ENCODE measurements around the gene LSM4.

Gene LSM4

GRCh38 chr19:18300930-18301717 lies 21.8 kb downstream of the LSM4 start:
- Histone ChIP-seq H3K36me3 (ENCODE audit: insufficient read depth, low read length) (no peaks in the 10 kb centered on the region), H3K4me1 (ENCODE audit: insufficient read depth, low read length) (peaks cover 6% of the 10 kb centered on the region; the same call in 1 of the 2 replicates), H3K9ac (ENCODE audit: low read depth, low read length) (no peak overlapping the region), H3K9me3 (ENCODE audit: control insufficient read depth, insufficient read depth, low read length) (no peaks in the 10 kb centered on the region)

- no peak overlapping the region for H3K9ac ChIP-seq (ENCODE audit: low read depth, low read length)
- H3K36me3 ChIP-seq (ENCODE audit: insufficient read depth, low read length) = no peaks in the 10 kb centered on the region
- no peaks in the 10 kb centered on the region for H3K9me3 ChIP-seq (ENCODE audit: control insufficient read depth, insufficient read depth, low read length)
- H3K4me1 ChIP-seq (ENCODE audit: insufficient read depth, low read length) = no peaks in the 10 kb centered on the region; the same call in 1 of the 2 replicates
Observed at GRCh38 chr19:18299654-18300053, 23.2 kb downstream of the LSM4 start.

GRCh38 chr19:18298601-18299000 lies 24.3 kb downstream of the LSM4 start:
- Histone ChIP-seq H3K9ac (ENCODE audit: low read depth, low read length) (no peak overlapping the region), H3K36me3 (ENCODE audit: insufficient read depth, low read length) (no peaks in the 10 kb centered on the region), H3K4me1 (ENCODE audit: insufficient read depth, low read length) (peaks cover 5% of the 10 kb centered on the region), H3K9me3 (ENCODE audit: control insufficient read depth, insufficient read depth, low read length) (no peaks in the 10 kb centered on the region)

DNA sequence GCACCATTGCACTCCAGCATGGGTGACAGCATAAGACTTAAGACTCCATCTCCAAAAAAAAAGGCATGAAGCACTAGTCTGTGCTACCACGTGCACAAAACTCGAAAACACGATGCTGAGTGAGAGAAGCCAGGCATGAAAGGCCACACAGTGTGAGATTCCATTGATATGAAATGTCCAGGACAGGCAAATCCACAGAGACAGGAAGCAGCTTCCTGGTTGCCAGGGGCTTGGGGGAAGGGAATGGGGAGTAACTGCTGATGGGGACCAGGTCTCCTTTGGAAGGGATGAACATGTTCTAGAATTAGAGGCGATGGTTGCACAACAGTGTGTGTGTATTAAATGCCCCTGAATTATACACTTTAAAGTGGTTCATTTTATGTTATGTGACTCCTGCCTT lies 25.6 kb downstream of the LSM4 start:
- H3K36me3 ChIP-seq (ENCODE audit: insufficient read depth, low read length) = no peaks in the 10 kb centered on the region
- no peak overlapping the region for H3K9ac ChIP-seq (ENCODE audit: low read depth, low read length)
- no peaks in the 10 kb centered on the region for H3K9me3 ChIP-seq (ENCODE audit: control insufficient read depth, insufficient read depth, low read length)
- peaks cover 5% of the 10 kb centered on the region for H3K4me1 ChIP-seq (ENCODE audit: insufficient read depth, low read length)

DNA sequence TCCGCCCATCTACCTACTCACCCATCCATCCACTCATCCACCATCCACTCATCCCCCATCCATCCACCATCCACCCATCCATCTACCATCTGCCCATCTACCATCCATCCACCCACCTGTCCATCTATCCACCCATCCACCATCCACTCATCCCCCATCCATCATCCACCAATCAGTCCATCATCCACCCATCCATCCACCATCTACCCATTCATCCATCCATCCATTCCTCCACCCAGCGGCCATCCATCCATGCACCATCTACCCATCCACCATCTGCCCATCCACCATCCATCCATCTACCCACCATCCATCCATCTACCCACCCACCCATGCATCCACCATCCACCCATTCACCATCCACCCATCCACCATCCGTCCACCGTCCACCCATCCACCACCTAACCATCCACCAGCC lies 27.8 kb downstream of the LSM4 start:
- Histone ChIP-seq H3K4me1 (ENCODE audit: insufficient read depth, low read length) (peaks cover 8% of the 10 kb centered on the region), H3K9ac (ENCODE audit: low read depth, low read length) (no peak overlapping the region), H3K9me3 (ENCODE audit: control insufficient read depth, insufficient read depth, low read length) (no peaks in the 10 kb centered on the region), H3K36me3 (ENCODE audit: insufficient read depth, low read length) (no peaks in the 10 kb centered on the region)

GRCh38 chr19:18294467-18294864 lies 28.4 kb downstream of the LSM4 start:
- no peaks in the 10 kb centered on the region for H3K36me3 ChIP-seq (ENCODE audit: insufficient read depth, low read length)
- H3K9ac ChIP-seq (ENCODE audit: low read depth, low read length) = no peak overlapping the region
- no peaks in the 10 kb centered on the region for H3K9me3 ChIP-seq (ENCODE audit: control insufficient read depth, insufficient read depth, low read length)
- H3K4me1 ChIP-seq (ENCODE audit: insufficient read depth, low read length) = peaks cover 11% of the 10 kb centered on the region

DNA sequence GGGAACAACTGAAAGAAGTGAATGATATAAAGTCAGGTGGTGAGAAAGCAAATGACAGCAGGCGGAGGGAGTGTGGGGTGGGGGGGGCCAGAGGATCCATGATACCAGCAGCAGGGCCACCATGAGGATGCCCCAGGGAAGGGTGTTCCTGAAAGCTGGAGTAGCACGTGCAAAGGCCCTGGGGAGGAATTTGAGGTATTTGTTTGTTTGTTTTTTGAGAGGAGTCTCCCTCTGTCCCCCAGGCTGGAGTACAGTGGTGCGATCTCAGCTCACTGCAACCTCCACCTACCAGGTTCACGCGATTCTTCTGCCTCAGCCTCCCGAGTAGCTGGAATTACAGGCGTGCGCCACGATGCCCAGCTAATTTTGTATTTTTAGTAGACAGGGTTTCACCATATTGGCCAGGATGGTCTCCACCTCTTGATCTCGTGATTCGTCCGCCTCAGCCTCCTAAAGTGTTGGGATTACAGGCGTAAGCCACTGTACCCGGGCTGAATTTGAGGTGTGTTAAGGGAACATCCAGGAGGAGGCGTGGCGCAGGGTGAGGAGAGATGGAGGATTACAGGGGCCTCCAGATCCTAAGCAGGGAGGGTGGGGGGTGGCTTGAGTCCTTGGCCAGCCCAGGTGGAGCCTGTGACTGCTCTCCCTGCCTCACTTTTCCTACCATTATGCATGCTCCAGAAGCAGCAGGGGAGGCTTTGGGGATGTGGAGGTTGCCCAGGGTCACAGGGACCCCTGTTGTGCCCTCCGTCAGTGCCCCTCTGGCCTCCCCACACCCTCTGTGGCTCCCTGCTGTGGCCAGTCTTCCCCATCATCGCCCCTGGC lies 29.0 kb downstream of the LSM4 start:
- peak overlapping the region; percentile 60; the same call in 1 of the 2 replicates for H3K9ac ChIP-seq (ENCODE audit: low read depth, low read length)
- H3K36me3 ChIP-seq (ENCODE audit: insufficient read depth, low read length) = no peaks in the 10 kb centered on the region
- H3K4me1 ChIP-seq (ENCODE audit: insufficient read depth, low read length) = peaks cover 11% of the 10 kb centered on the region
- no peaks in the 10 kb centered on the region for H3K9me3 ChIP-seq (ENCODE audit: control insufficient read depth, insufficient read depth, low read length)

DNA sequence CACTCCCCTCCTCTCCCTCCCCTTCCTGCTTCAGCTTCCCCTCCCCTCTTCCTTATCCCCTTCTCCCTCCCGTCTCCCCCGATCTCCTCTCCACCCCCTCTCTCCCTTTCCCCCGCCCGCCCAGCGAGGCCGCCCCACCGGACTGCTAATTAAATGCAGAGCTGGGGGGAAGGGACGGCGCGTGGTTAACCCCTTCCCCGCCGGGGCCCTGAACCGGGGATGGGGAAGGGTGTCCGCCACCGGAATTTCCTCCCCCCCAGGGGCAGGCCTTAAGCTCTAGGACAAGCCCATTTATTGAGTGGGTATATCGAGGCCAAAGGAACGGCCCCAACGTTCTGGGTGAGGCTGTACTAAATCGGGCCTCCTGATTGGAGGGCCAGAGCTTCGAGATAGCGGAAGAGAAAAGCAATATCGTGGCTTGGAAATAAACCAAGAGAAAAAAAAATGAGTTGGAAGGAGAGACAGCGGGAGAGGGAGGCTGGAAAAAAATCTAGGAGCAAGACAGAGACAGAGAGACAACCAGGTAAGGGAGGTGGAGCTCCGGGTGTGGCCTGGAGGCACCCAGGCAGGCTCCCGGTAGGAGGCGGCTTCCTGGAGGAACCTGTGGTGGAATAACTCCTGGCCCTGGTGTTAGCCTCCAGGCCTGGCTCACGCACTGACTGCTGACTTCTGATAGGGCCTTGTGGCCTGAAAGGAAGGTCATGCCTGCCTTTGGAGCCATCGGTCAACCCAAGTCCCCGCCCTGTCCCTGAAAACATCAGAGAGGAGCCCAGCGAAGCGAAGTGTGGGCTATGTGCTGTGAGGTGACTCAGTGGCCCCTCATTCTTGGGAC lies 29.9 kb downstream of the LSM4 start:
- H3K9ac ChIP-seq (ENCODE audit: low read depth, low read length) = peak overlapping the region; percentile 94
- H3K4me1 ChIP-seq (ENCODE audit: insufficient read depth, low read length) = peaks cover 11% of the 10 kb centered on the region
- H3K36me3 ChIP-seq (ENCODE audit: insufficient read depth, low read length) = no peaks in the 10 kb centered on the region
- no peaks in the 10 kb centered on the region for H3K9me3 ChIP-seq (ENCODE audit: control insufficient read depth, insufficient read depth, low read length)

DNA sequence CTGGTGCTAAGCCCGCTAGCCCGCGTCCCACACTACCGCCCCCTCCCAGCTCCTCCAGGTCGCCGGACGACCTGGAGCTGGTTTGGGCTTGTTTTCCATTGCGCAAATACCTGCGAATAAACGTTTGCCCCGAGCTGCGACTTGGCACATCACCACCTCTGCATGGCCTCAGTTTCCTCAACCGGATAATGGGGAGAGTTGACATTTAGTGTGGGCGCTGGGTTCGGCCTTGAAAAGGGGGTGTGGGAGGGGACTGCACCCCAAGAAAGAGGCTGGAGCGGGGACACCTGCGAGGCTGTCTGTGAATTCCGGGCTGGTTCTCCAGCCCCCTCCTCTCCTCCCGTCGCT lies 30.4 kb downstream of the LSM4 start:
- Histone ChIP-seq H3K9me3 (ENCODE audit: control insufficient read depth, insufficient read depth, low read length) (no peaks in the 10 kb centered on the region), H3K9ac (ENCODE audit: low read depth, low read length) (peak overlapping the region; percentile 94), H3K36me3 (ENCODE audit: insufficient read depth, low read length) (no peaks in the 10 kb centered on the region), H3K4me1 (ENCODE audit: insufficient read depth, low read length) (peaks cover 11% of the 10 kb centered on the region)

DNA sequence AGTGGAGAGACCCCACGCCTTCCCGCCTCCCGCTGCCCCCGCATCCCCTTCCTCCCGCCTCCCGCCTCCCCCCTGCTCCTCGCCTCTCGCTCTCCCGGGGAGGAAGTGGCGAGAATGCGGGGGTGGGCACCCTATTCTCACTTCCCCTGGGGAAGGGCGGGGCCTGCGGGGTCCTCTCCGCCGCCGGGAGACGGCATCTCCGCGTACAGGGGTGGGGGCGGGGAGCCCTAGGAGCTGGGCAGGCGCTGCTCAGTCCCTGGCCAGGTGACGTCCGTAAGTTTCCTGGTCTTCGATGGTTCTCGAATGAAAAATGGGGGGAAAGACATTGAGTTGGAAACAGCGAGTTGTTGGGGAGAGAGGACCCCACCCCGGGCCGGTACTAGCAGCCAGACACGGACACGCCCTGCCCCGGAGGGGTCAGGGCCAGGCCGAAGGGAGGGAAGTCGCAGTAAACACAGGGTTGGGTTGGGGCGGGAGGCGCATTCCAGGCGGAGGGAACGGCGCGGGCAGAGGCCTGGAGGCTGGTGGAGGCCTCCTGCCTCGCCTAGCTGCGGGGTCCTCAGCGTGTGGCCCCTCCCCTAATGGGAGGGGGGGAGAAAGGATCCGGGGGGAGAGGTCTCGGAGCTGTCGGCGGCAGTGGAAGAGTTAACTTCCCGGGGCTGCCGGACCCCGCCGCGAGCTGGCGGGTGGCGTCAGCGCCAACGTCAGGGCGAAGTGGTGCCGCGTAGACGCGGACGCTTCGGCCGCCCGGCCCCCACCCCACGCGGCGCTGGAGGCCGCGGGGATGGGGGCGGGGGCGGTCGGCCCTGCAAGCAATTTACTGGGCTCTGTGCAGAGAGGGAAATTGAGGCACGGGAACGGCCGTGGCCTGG lies 31.1 kb downstream of the LSM4 start:
- H3K4me1 ChIP-seq (ENCODE audit: insufficient read depth, low read length) = peaks cover 11% of the 10 kb centered on the region
- H3K9ac ChIP-seq (ENCODE audit: low read depth, low read length) = peak overlapping the region; percentile 94
- no peaks in the 10 kb centered on the region for H3K9me3 ChIP-seq (ENCODE audit: control insufficient read depth, insufficient read depth, low read length)
- no peaks in the 10 kb centered on the region for H3K36me3 ChIP-seq (ENCODE audit: insufficient read depth, low read length)

GRCh38 chr19:18291019-18291524 lies 31.8 kb downstream of the LSM4 start:
- Histone ChIP-seq H3K4me1 (ENCODE audit: insufficient read depth, low read length) (peaks cover 14% of the 10 kb centered on the region), H3K36me3 (ENCODE audit: insufficient read depth, low read length) (no peaks in the 10 kb centered on the region), H3K9me3 (ENCODE audit: control insufficient read depth, insufficient read depth, low read length) (no peaks in the 10 kb centered on the region), H3K9ac (ENCODE audit: low read depth, low read length) (peak overlapping the region; percentile 94)

GRCh38 chr19:18290302-18291018 lies 32.4 kb downstream of the LSM4 start:
- peaks cover 14% of the 10 kb centered on the region for H3K4me1 ChIP-seq (ENCODE audit: insufficient read depth, low read length)
- no peaks in the 10 kb centered on the region for H3K9me3 ChIP-seq (ENCODE audit: control insufficient read depth, insufficient read depth, low read length)
- H3K9ac ChIP-seq (ENCODE audit: low read depth, low read length) = no peak overlapping the region
- no peaks in the 10 kb centered on the region for H3K36me3 ChIP-seq (ENCODE audit: insufficient read depth, low read length)
